ENCODE measurements around the gene KCNH6.

KCNH6 gene

GRCh38 chr17:63516910-63517824 lies 6.0 kb upstream of the KCNH6 start:
- no peak for TF ChIP-seq CTCF (IDR thresholded peaks at IDR 0.05; ENCODE audit: low read depth, low read length, missing control alignments)
- no peak for DNase-seq (ENCODE audit: extremely low read depth, low read depth)
- H3K4me3 ChIP-seq (replicated peaks; ENCODE audit: low read depth, low read length): no peak overlapping the region

- TF ChIP-seq CTCF (IDR thresholded peaks at IDR 0.05; ENCODE audit: low read depth, low read length, missing control alignments): no peak
- DNase-seq (ENCODE audit: extremely low read depth, low read depth): no peak
- H3K4me3 ChIP-seq (replicated peaks; ENCODE audit: low read depth, low read length): no peak overlapping the region
Measured at GRCh38 chr17:63517825-63518534, 5.2 kb upstream of the KCNH6 start.

- TF ChIP-seq CTCF (IDR thresholded peaks at IDR 0.05; ENCODE audit: low read depth, low read length, missing control alignments): no peak
- no peak for DNase-seq (ENCODE audit: extremely low read depth, low read depth)
- no peak overlapping the region for H3K4me3 ChIP-seq (replicated peaks; ENCODE audit: low read depth, low read length)
Measured at GRCh38 chr17:63519116-63519881, 3.9 kb upstream of the KCNH6 start.

- no peak for DNase-seq (ENCODE audit: extremely low read depth, low read depth)
- H3K4me3 ChIP-seq (replicated peaks; ENCODE audit: low read depth, low read length): no peak overlapping the region
- TF ChIP-seq CTCF (IDR thresholded peaks at IDR 0.05; ENCODE audit: low read depth, low read length, missing control alignments): no peak
Measured at GRCh38 chr17:63519972-63520882, 2.9 kb upstream of the KCNH6 start.

- TF ChIP-seq CTCF (IDR thresholded peaks at IDR 0.05; ENCODE audit: low read depth, low read length, missing control alignments): no peak
- H3K4me3 ChIP-seq (replicated peaks; ENCODE audit: low read depth, low read length): no peak overlapping the region
- no peak for DNase-seq (ENCODE audit: extremely low read depth, low read depth)
Measured at GRCh38 chr17:63524051-63524450, 893 bp downstream of the KCNH6 start.
